IPS-20b (cell line): ENCODE results near the gene CCDC186.
"Not testable (repeated sequence)": the region's sequence is repeated elsewhere in the genome, so short reads cannot be mapped to it uniquely, and the experiment has no call there.

Source experiments
- H3K27ac ChIP-seq: one replicate; pipeline ENCODE4 v1.5.1; 2013; ENCODE audit warnings: low read length
- H3K27me3 ChIP-seq: 2 replicates; pipeline ENCODE4 v1.6.1; 2013; ENCODE audit warnings: mild to moderate bottlenecking, low read length, inconsistent platforms; ENCODE audit not compliant: insufficient read depth
- H3K36me3 ChIP-seq: 2 replicates; pipeline ENCODE4 v1.6.1; 2013; ENCODE audit warnings: low read depth, mild to moderate bottlenecking, inconsistent platforms, low read length, moderate library complexity; ENCODE audit not compliant: insufficient read depth
- H3K4me1 ChIP-seq: 2 replicates; pipeline ENCODE4 v1.6.1; 2013; ENCODE audit warnings: mild to moderate bottlenecking, control low read depth, inconsistent platforms, low read length, moderate library complexity; ENCODE audit not compliant: insufficient read depth
- H3K4me3 ChIP-seq: 2 replicates; pipeline ENCODE4 v1.5.1; 2013; ENCODE audit warnings: mild to moderate bottlenecking, low read length, inconsistent platforms
- H3K9ac ChIP-seq: 2 replicates; pipeline ENCODE4 v1.6.1; 2013; ENCODE audit warnings: low read depth, mild to moderate bottlenecking, inconsistent platforms, low read length, moderate library complexity
- H3K9me3 ChIP-seq: 2 replicates; pipeline ENCODE4 v1.6.1; 2013; ENCODE audit warnings: mild to moderate bottlenecking, low read depth, low read length, inconsistent platforms; ENCODE audit not compliant: insufficient read depth

The CCDC186 gene

DNA sequence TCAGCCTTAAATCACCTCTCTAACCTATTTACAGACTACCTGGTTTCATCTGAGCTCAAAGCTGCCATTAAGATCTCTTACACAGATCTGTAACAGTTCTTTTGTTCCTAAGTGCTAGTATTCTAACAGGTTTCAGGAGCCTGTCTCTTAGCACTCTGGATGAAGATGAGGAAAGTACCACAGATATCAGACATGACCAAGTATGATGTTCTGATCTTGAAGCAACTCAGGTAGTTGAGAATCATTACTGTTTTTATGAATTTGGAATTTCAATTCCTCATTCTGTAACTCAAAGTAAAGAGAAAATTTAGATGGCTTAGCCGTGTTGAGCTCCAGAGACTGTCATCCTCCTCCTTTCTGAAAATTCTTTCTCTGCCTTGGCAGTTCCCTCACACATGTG, 30.8 kb downstream of the CCDC186 start:
- H3K27ac ChIP-seq, result no peak overlapping the region
- no peaks in the 10 kb centered on the region for H3K27me3 ChIP-seq
- H3K9me3 ChIP-seq, result no peaks in the 10 kb centered on the region
- H3K4me3 ChIP-seq, result no peak overlapping the region
- H3K36me3 ChIP-seq, result peaks cover 50% of the 10 kb centered on the region; the same call in 1 of the 2 replicates
- no peak overlapping the region for H3K9ac ChIP-seq
- H3K4me1 ChIP-seq, result no peaks in the 10 kb centered on the region

DNA sequence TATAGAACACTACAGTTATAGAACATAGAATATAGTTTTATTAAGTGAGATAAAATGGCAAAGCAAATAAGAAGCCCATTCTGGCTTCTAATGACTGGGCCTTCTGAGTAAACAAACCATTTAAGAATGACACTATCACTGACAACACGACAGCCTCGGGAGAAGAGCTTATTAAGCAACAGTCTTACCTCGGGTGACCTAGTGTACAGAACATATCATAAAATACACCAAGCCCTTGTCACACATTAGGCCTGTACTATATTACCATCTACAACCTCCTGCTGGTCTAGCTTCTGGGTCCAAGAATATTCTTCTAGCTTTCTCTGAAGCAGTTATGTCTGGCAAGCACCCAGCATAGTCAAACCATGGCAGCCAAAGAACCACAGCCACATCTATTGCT, 32.0 kb downstream of the CCDC186 start:
- no peak overlapping the region for H3K27ac ChIP-seq
- no peaks in the 10 kb centered on the region for H3K9me3 ChIP-seq
- H3K27me3 ChIP-seq, result no peaks in the 10 kb centered on the region
- no peaks in the 10 kb centered on the region for H3K4me1 ChIP-seq
- no peak overlapping the region for H3K4me3 ChIP-seq
- no peak overlapping the region for H3K9ac ChIP-seq
- peaks cover 45% of the 10 kb centered on the region; the same call in 1 of the 2 replicates for H3K36me3 ChIP-seq

DNA sequence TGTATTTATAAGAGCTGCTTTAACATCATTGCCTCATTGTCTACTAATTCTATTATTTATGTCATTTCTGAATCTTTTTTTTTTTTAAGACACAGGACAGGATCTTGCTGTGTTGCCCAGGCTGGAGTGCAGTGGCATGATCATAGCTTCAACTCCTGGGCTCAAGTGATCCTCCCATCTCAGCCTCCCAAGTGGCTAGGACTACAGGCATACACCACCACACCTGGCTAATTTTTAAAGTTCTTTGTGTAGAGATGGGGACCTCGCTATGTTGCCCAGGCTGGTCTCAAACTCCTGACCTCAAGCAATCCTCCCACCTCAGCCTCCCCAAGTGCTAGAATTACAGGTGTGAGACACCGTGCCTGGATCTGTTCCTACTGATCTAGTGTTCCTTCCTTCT, 33.2 kb downstream of the CCDC186 start:
- not testable (repeated sequence) for H3K4me3 ChIP-seq, H3K9ac ChIP-seq, H3K27me3 ChIP-seq, H3K27ac ChIP-seq, H3K9me3 ChIP-seq, H3K4me1 ChIP-seq
- peaks cover 55% of the 10 kb centered on the region for H3K36me3 ChIP-seq

DNA sequence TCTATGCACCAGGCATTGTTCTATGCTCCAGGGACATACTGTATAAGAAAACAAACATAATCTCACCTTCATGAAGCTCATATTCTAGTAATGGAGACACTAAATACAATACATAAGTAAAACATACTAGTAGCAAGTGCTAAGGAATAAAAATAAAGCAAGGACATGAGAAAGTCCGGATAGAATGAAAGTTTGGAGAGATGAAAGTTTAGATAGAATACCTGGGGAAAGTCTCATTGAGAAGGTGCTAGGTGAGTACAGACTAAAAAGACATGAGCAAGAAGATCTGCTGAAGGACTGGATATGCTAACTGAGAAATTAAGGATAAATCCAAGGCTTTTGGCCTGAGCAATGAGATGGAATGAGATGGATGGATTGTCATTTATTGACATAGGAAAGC, 34.0 kb downstream of the CCDC186 start:
- H3K4me1 ChIP-seq, result no peaks in the 10 kb centered on the region
- H3K27me3 ChIP-seq, result no peaks in the 10 kb centered on the region
- no peak overlapping the region for H3K4me3 ChIP-seq
- H3K9me3 ChIP-seq, result no peaks in the 10 kb centered on the region
- peaks cover 57% of the 10 kb centered on the region for H3K36me3 ChIP-seq
- no peak overlapping the region for H3K9ac ChIP-seq
- H3K27ac ChIP-seq, result no peak overlapping the region

DNA sequence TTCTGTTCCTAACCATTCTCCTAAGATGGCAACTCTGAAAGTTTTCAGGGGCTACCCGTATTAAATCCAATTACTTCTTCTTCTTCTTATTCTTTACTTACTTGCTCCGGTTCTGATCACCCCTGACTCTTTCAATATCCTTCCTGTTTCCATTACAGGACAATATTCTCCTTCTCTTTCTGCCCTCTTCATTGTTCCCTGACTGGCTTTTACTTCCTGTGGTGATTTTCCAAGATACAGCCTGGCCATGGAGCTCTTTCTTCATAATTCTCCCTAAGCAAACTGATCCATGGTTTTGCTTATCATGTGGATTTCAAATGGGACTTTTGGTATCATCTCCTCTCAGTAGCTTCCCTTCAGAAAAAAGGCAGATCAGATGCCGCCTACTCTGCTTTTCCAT, 35.4 kb downstream of the CCDC186 start:
- Histone ChIP-seq H3K9me3 (no peaks in the 10 kb centered on the region), H3K36me3 (peaks cover 62% of the 10 kb centered on the region), H3K4me3 (no peak overlapping the region), H3K27me3 (no peaks in the 10 kb centered on the region), H3K9ac (no peak overlapping the region), H3K27ac (no peak overlapping the region), H3K4me1 (no peaks in the 10 kb centered on the region)

DNA sequence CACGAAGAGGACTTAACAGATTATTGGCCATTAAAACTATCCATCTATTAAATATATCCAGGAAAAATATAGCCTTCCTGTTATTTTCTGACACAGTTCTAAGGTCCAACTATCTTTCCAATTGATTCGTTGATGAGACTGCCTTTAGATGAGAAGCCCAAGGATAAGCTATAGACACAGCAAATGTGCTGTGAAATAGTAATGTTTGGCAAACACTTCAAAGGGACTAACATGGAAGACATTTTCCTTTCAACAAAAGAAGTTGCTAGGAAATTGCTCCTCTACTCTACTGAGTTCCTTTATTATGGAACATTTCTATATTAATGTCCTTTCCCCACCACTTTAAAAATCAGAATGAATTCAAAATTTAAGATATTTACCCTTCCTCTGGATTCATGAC, 38.5 kb downstream of the CCDC186 start:
- Histone ChIP-seq H3K27ac (no peak overlapping the region), H3K36me3 (peaks cover 63% of the 10 kb centered on the region)

DNA sequence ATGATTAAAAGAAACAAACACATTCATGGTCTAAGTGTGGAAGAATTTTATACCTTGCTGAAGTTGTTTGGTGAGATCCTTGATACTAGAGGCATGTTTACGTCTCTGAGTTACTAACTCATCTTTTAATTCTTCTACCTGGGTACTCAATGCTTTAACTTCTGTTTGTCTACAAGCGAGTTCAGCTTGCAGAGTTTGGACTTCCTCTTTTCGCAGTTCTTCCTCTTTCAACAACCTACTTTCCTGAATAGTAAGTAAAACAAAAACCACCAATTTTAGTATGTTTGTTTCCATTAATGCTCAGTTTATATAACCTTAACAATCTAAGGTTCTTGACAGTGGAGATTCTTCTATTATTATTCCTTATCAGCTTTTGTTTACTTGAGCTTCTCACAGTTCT, 42.9 kb downstream of the CCDC186 start:
- H3K36me3 ChIP-seq, result peaks cover 84% of the 10 kb centered on the region
- no peaks in the 10 kb centered on the region for H3K9me3 ChIP-seq
- H3K4me1 ChIP-seq, result no peaks in the 10 kb centered on the region
- H3K4me3 ChIP-seq, result no peak overlapping the region
- no peak overlapping the region for H3K27ac ChIP-seq
- H3K27me3 ChIP-seq, result no peaks in the 10 kb centered on the region
- H3K9ac ChIP-seq, result no peak overlapping the region

More for the DNA sequence above, 38.5 kb downstream of the CCDC186 start:
- Histone ChIP-seq H3K27me3 (no peaks in the 10 kb centered on the region), H3K9ac (no peak overlapping the region), H3K4me1 (no peaks in the 10 kb centered on the region), H3K9me3 (no peaks in the 10 kb centered on the region), H3K4me3 (no peak overlapping the region)

DNA sequence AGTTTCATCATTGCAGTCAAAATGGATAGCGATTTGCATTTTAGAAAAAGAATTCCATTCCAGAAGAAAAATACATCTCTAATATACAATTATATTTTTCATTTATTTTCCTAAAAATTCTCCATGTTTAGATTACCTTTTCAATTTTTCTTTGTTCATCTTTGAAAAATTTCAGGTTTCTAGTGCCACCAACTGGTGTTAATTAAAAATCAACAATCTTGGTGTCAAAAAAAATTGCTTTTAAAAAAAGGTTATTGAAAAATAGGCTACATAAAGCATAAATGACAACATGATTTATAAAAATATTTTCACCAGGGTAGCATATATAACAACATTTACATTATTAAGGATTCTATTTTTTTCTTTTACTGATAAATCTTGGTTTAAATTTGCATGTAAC, 53.0 kb downstream of the CCDC186 start:
- no peak overlapping the region for H3K27ac ChIP-seq
- H3K9ac ChIP-seq, result no peak overlapping the region
- H3K4me3 ChIP-seq, result no peak overlapping the region
- H3K9me3 ChIP-seq, result no peaks in the 10 kb centered on the region
- no peaks in the 10 kb centered on the region for H3K27me3 ChIP-seq
- peaks cover 25% of the 10 kb centered on the region for H3K36me3 ChIP-seq
- H3K4me1 ChIP-seq, result no peaks in the 10 kb centered on the region

DNA sequence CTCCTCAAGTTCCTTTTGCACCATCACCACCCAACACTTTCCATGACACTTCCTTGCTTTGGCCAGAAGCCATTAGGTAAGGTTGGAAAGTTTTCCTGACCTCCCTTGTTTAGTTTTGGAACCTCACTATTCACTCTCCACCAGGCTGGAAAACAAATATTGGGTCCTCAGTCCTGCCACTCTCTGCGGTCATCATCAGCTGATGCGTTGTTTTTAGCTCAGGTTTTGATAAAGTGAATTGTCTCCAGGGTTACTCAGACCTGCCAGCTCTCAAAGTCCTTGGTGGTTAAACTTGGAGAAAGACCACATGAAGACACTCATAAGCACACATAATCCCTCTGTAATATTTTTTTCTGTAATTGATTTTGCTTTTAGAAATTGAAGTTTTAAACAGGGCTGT, 55.5 kb downstream of the CCDC186 start:
- no peaks in the 10 kb centered on the region for H3K9me3 ChIP-seq
- H3K4me3 ChIP-seq, result no peak overlapping the region
- H3K36me3 ChIP-seq, result peaks cover 2% of the 10 kb centered on the region
- H3K27ac ChIP-seq, result no peak overlapping the region
- H3K4me1 ChIP-seq, result no peaks in the 10 kb centered on the region
- H3K9ac ChIP-seq, result no peak overlapping the region
- H3K27me3 ChIP-seq, result no peaks in the 10 kb centered on the region

DNA sequence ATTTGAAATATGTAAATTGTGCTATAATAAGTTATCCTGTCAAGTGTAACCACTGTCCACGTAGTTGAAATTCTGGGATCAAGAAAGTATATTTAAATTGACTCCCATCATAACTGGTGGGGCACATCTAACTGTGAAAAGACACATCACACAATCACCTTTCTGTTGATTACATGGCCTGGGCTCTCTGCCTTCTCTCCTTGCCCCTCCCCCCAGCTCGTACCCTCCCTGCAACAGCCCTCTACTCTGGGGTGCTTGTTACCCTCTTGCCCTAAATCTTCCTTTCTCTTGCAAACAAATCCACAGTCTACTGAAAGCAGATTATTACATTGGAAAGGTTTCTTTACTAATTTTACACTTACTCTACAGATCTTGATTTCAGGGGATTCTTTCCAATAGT, 56.3 kb downstream of the CCDC186 start:
- no peaks in the 10 kb centered on the region for H3K9me3 ChIP-seq
- H3K36me3 ChIP-seq, result no peaks in the 10 kb centered on the region
- no peak overlapping the region for H3K27ac ChIP-seq
- no peak overlapping the region for H3K9ac ChIP-seq
- H3K4me1 ChIP-seq, result no peaks in the 10 kb centered on the region
- no peak overlapping the region for H3K4me3 ChIP-seq
- no peaks in the 10 kb centered on the region for H3K27me3 ChIP-seq

DNA sequence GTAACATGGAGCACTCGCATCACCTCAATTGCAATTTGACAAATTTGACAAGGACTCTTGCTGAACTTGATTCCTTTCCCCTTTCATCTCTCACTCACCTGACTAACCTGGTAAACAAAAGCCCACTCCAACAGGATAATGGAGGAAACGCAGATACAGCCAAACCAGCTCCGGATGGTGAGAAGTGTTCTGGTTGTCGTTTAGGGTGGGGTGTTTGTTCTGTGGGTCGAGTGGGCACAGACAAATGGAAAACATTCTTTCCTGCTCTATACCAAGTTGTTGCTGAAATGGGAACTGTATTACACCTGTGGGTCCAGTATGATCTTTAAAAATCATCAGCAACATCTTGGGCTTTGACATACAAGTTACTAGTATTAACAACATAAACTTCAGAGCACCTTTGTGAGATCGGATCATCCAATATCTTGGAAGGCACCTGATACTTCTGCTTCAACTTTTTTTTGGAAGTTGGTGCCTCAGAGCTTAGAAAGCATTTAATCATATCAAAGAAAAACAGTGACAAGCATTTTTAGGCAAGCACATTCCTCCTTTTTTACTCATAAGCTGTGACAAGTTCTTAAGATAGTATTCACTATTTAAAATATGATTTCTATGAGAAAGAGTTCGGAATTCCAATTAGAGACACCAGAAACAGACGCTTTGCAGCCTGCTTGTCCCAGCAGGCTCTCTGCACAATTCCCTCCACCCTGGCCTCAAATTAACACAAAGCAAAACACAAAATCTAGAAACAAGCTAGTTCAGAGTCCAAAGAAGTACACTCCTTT, 58.1 kb downstream of the CCDC186 start:
- no peak overlapping the region for H3K4me3 ChIP-seq
- no peaks in the 10 kb centered on the region for H3K36me3 ChIP-seq
- H3K9me3 ChIP-seq, result no peaks in the 10 kb centered on the region
- no peak overlapping the region for H3K27ac ChIP-seq
- no peak overlapping the region for H3K9ac ChIP-seq
- H3K27me3 ChIP-seq, result no peaks in the 10 kb centered on the region
- no peaks in the 10 kb centered on the region for H3K4me1 ChIP-seq

DNA sequence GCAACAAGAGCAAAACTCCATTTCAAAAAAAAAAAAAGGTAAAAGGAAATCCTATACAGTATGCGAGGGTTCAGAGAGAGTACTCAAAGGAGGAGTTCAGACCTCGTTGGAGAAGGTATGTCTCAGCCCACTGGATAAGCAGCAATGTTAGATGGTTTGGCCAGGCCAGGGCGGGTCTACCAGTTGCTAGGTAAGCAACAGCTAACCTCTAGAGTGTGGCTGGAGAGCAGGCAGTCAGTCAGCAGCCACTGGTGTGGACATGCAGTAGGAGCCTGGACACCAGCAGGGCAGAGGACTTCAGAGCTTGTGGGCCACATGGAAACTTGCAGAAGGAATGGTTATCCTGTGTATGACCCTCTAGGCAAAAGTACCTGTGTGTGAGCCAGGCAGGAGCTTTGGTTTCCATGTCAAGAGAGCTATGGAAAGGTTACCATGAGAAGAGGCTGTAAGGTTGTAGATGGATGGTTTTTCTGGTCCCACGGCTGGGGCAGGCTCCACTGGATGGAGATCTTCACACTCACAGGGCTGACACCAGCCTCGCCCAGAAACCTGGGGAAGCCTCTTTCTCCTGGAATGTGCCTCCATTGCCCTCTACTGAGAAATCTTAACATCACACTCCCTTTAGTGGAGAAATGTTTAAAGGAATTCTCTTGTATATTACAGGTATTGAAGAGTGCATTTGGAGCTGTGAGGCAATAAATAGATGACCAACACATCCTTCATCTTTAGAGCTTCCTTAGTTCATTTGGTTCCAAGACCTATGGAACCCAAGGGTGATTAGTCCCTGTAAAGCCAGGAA, 63.6 kb downstream of the CCDC186 start:
- H3K27ac ChIP-seq, result no peak overlapping the region
- no peak overlapping the region for H3K4me3 ChIP-seq
- H3K9me3 ChIP-seq, result no peaks in the 10 kb centered on the region
- H3K9ac ChIP-seq, result no peak overlapping the region
- H3K4me1 ChIP-seq, result no peaks in the 10 kb centered on the region
- no peaks in the 10 kb centered on the region for H3K27me3 ChIP-seq
- no peaks in the 10 kb centered on the region for H3K36me3 ChIP-seq
